IPS DF 6.9 (cell line): ENCODE data around the gene AGL.
A peak's percentile ranks its signal among the peaks of the same experiment; 100 is the strongest.
"Not testable (repeated sequence)": the region's sequence is repeated elsewhere in the genome, so short reads cannot be mapped to it uniquely, and the experiment has no call there.

Experiments used
- DNase-seq: peaks from one replicate; pipeline ENCODE4 v3.0.0-alpha.2; 2013; ENCODE audit warnings: low read depth, low spot score
- H3K27ac ChIP-seq: one replicate; pipeline ENCODE4 v1.5.1; 2013; ENCODE audit warnings: low read length, control low read depth
- H3K27me3 ChIP-seq: 2 replicates; pipeline ENCODE4 v1.6.1; 2013; ENCODE audit warnings: mild to moderate bottlenecking, low read length; ENCODE audit not compliant: control insufficient read depth, insufficient read depth
- H3K36me3 ChIP-seq: 2 replicates; pipeline ENCODE4 v1.6.1; 2013; ENCODE audit warnings: low read length; ENCODE audit not compliant: control insufficient read depth, insufficient read depth
- H3K4me1 ChIP-seq: 2 replicates; pipeline ENCODE4 v1.6.1; 2013; ENCODE audit warnings: low read length; ENCODE audit not compliant: control insufficient read depth, insufficient read depth
- H3K4me3 ChIP-seq: 2 replicates; pipeline ENCODE4 v1.5.1; 2013; ENCODE audit warnings: mild to moderate bottlenecking, low read length
- H3K9me3 ChIP-seq: 2 replicates; pipeline ENCODE4 v1.6.1; 2013; ENCODE audit warnings: low read length, inconsistent platforms; ENCODE audit not compliant: control insufficient read depth, insufficient read depth
- WGBS: extraction: QIAGEN DNeasy Blood & Tissue Kit; methylation state at CpG from one replicate; pipeline ENCODE4 v1.1.7; 2013; ENCODE audit warnings: mixed read lengths, missing lambda C conversion rate; ENCODE audit not compliant: insufficient read length, insufficient coverage; 5-methylcytosine and 5-hydroxymethylcytosine counted together

AGL gene

GRCh38 chr1:99825098-99825497 is 25.1 kb upstream of the AGL start:
- H3K4me1 ChIP-seq = no peaks in the 10 kb centered on the region
- H3K27ac ChIP-seq = no peak overlapping the region
- WGBS = no CpG with 5 or more reads among the region's 3 CpGs
- no peaks in the 10 kb centered on the region for H3K36me3 ChIP-seq
- no peak overlapping the region for H3K4me3 ChIP-seq
- no peak for DNase-seq
- H3K27me3 ChIP-seq = no peaks in the 10 kb centered on the region
- H3K9me3 ChIP-seq = no peaks in the 10 kb centered on the region

- no peaks in the 10 kb centered on the region for H3K9me3 ChIP-seq
- H3K4me3 ChIP-seq = no peak overlapping the region
- WGBS = no CpG with 5 or more reads among the region's 1 CpG
- H3K27me3 ChIP-seq = no peaks in the 10 kb centered on the region
- no peaks in the 10 kb centered on the region for H3K4me1 ChIP-seq
- no peaks in the 10 kb centered on the region for H3K36me3 ChIP-seq
- no peak overlapping the region for H3K27ac ChIP-seq
- no peak for DNase-seq
Observed at GRCh38 chr1:99825702-99826101, 24.5 kb upstream of the AGL start.

GRCh38 chr1:99827970-99828369 is 22.2 kb upstream of the AGL start:
- H3K9me3 ChIP-seq = no peaks in the 10 kb centered on the region
- no peaks in the 10 kb centered on the region for H3K4me1 ChIP-seq
- H3K27me3 ChIP-seq = no peaks in the 10 kb centered on the region
- DNase-seq = no peak
- no peaks in the 10 kb centered on the region for H3K36me3 ChIP-seq
- H3K27ac ChIP-seq = no peak overlapping the region
- no CpG with 5 or more reads among the region's 2 CpGs for WGBS
- no peak overlapping the region for H3K4me3 ChIP-seq

GRCh38 chr1:99829269-99829668 is 20.9 kb upstream of the AGL start:
- no peaks in the 10 kb centered on the region for H3K36me3 ChIP-seq
- no peaks in the 10 kb centered on the region for H3K27me3 ChIP-seq
- no peak for DNase-seq
- H3K4me3 ChIP-seq = no peak overlapping the region
- no peak overlapping the region for H3K27ac ChIP-seq
- no peaks in the 10 kb centered on the region for H3K4me1 ChIP-seq
- WGBS = no CpG with 5 or more reads among the region's 2 CpGs
- no peaks in the 10 kb centered on the region for H3K9me3 ChIP-seq

- H3K36me3 ChIP-seq, DNase-seq, H3K4me1 ChIP-seq, H3K27me3 ChIP-seq, H3K27ac ChIP-seq, H3K4me3 ChIP-seq, H3K9me3 ChIP-seq: not testable (repeated sequence)
- no CpG with 5 or more reads among the region's 7 CpGs for WGBS
Observed at GRCh38 chr1:99833911-99834310, 16.2 kb upstream of the AGL start.

- H3K4me3 ChIP-seq, H3K4me1 ChIP-seq, H3K27me3 ChIP-seq, H3K9me3 ChIP-seq, H3K36me3 ChIP-seq, DNase-seq, H3K27ac ChIP-seq: not testable (repeated sequence)
- no CpG with 5 or more reads among the region's 7 CpGs for WGBS
Observed at GRCh38 chr1:99836171-99837103, 13.7 kb upstream of the AGL start.

- not testable (repeated sequence) for H3K27me3 ChIP-seq, H3K4me1 ChIP-seq, H3K9me3 ChIP-seq, H3K4me3 ChIP-seq, H3K27ac ChIP-seq, H3K36me3 ChIP-seq, DNase-seq
- WGBS = no CpG with 5 or more reads among the region's 3 CpGs
Observed at GRCh38 chr1:99840353-99840752, 9.8 kb upstream of the AGL start.

- Histone ChIP-seq H3K4me3 (no peak overlapping the region), H3K36me3 (no peaks in the 10 kb centered on the region), H3K9me3 (no peaks in the 10 kb centered on the region), H3K4me1 (no peaks in the 10 kb centered on the region), H3K27me3 (no peaks in the 10 kb centered on the region), H3K27ac (no peak overlapping the region)
- no CpG with 5 or more reads among the region's 2 CpGs for WGBS
- no peak for DNase-seq
Observed at GRCh38 chr1:99843760-99844159, 6.4 kb upstream of the AGL start.

GRCh38 chr1:99845201-99845600 is 5.0 kb upstream of the AGL start:
- DNase-seq, H3K27ac ChIP-seq, H3K4me1 ChIP-seq, H3K9me3 ChIP-seq, H3K4me3 ChIP-seq, H3K36me3 ChIP-seq, H3K27me3 ChIP-seq: not testable (repeated sequence)
- no CpG with 5 or more reads among the region's 9 CpGs for WGBS

GRCh38 chr1:99849413-99849743 is 783 bp upstream of the AGL start:
- Histone ChIP-seq H3K4me3 (peak overlapping the region; percentile 49; the same call in 1 of the 2 replicates), H3K4me1 (peaks cover 3% of the 10 kb centered on the region; the same call in 1 of the 2 replicates), H3K27ac (no peak overlapping the region), H3K36me3 (no peaks in the 10 kb centered on the region), H3K9me3 (no peaks in the 10 kb centered on the region), H3K27me3 (no peaks in the 10 kb centered on the region)
- no peak for DNase-seq
- WGBS = no CpG with 5 or more reads among the region's 6 CpGs
